K562 (cell line): ENCODE data around the gene GULP1.

Source experiments
- ADNP ChIP-seq: fragments of 200-800 bp; sonication (Bioruptor generic); IDR thresholded peaks from 2 replicates; pipeline ENCODE4 v1.6.1; 2016; ENCODE audit warnings: missing genetic modification characterization, missing compliant biosample characterization
- ATF7 ChIP-seq: fragments of 450-650 bp; IDR thresholded peaks from 2 replicates; pipeline ENCODE4 v1.7.1; 2014; ENCODE audit warnings: mild to moderate bottlenecking, moderate library complexity
- CBX1 ChIP-seq: sonication (generic); IDR thresholded peaks from 2 replicates; pipeline ENCODE4 v1.6.1; 2016; ENCODE audit warnings: antibody characterized with exemption, low read depth, mild to moderate bottlenecking
- GABPA ChIP-seq: fragments of 200-800 bp; sonication (Bioruptor generic); conservative IDR thresholded peaks from 2 replicates; pipeline ENCODE4 v1.6.1; 2016; ENCODE audit warnings: low read depth, missing genetic modification characterization, missing compliant biosample characterization
- NR3C1 ChIP-seq: sonication (generic); formaldehyde crosslinking; IDR thresholded peaks from 2 replicates; pipeline ENCODE4 v1.8.1; 2022; ENCODE audit warnings: missing genetic modification reagents
- RAD51 ChIP-seq: fragments of 450-650 bp; IDR thresholded peaks from 2 replicates; pipeline ENCODE4 v1.7.1; 2016; ENCODE audit warnings: low read depth, mild to moderate bottlenecking, borderline replicate concordance
- SRSF9 ChIP-seq: fragments of 200-400 bp; formaldehyde crosslinking; IDR thresholded peaks from 2 replicates; pipeline ENCODE4 v1.6.1; 2017; ENCODE audit warnings: low read depth, low read length, borderline replicate concordance
- ZNF184 ChIP-seq: sonication (generic); formaldehyde crosslinking; IDR thresholded peaks from 2 replicates; pipeline ENCODE4 v1.5.0; 2020; ENCODE audit warnings: missing genetic modification reagents
- ZNF785 ChIP-seq: fragments of 250-450 bp; sonication (Bioruptor Pico); IDR thresholded peaks from 2 replicates; pipeline ENCODE4 v1.4.0; 2020; ENCODE audit warnings: mild to moderate bottlenecking
- TF ChIP-seq, protein P1 (sequence below): fragments of 250-450 bp; sonication (Bioruptor Pico); IDR thresholded peaks from 2 replicates; pipeline ENCODE4 v1.9.0; 2021; ENCODE audit warnings: mild to moderate bottlenecking

DNA sequence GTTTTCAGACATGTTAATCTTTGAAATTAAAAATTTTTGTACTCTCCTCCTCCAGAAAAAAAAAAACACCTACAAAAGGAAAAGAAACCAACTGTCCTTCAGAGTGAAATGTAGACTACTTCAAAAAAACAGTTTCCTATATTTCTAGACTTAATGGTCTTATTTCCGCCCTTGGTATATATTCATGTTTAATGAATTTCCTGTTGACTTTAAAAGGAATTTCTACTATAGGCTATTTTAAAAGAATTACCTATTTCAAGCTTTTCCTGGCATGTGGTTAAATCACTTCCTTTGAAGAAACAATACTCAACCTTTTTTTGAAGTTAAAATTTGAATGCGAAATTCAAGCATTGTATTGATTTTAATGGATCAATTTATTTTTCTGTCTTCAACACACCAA, 29.2 kb downstream of the GULP1 start:
- TF ChIP-seq GABPA (tag) (no peak), NR3C1 (CRISPR knock-in tag) (no peak), RAD51 (no peak), CBX1 (no peak), SRSF9 (no peak), ATF7 (no peak), ZNF184 (no peak), ZNF785 (CRISPR knock-in tag) (no peak), ADNP (tag) (no peak)
- TF ChIP-seq, protein P1, sequence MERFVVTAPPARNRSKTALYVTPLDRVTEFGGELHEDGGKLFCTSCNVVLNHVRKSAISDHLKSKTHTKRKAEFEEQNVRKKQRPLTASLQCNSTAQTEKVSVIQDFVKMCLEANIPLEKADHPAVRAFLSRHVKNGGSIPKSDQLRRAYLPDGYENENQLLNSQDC: no peak
